K562 (cell line): Measurements from ENCODE around the gene SMAD4. TPM values are rescaled to one million over a fixed set of nuclear protein-coding genes. Genes with fewer than 3 reads are reported as not detected.

Source experiments
- ATAC-seq: fragments of 200-7000 bp; cut with Tn5 transposase; 3 replicates; pipeline ENCODE4 v1.9.1; 2020; ENCODE audit warnings: moderate library complexity
- BruUV-seq: library from RNA; stranded (reverse); fragments of 400-500 nt; replicated peaks from 2 replicates; lab custom pipeline; 2021; lab: Mats Ljungman, UMichigan
- CTCF ChIA-PET: fragments of 300-600 bp; formaldehyde crosslinking; extraction: SDS; loops from one replicate; lab custom pipeline; 2021; ENCODE audit warnings: low intra/inter-chr PET ratio; lab: Yijun Ruan, JAX
- POLR2A ChIA-PET: fragments of 300-600, 350-650 bp; sonication (Branson Sonifier 250); formaldehyde crosslinking; extraction: SDS; loops from one replicate; lab custom pipeline; 2021; ENCODE audit warnings: antibody characterized with exemption, inconsistent platforms; lab: Yijun Ruan, JAX
- DNase-seq, 4 experiments: peaks; one replicate each; pipeline versions ENCODE4 v3.0.0 to v3.0.0-alpha.2; 2011 to 2018; ENCODE audit warnings: low spot score in 3 of 4, mixed read lengths in 3 of 4; ENCODE audit errors: extremely low read depth in 1 of 4
- FAIRE-seq: peaks from 2 replicates; lab custom pipeline; 2011; peaks lifted over from hg19 to GRCh38; lab: Jason Lieb, UNC
- H2AFZ ChIP-seq: 2 replicates; pipeline ENCODE4 v1.6.0; 2011; ENCODE audit warnings: low read depth, low read length, control low read depth, inconsistent platforms
- H3K27ac ChIP-seq: fragments of 200-600 bp; 3 replicates; pipeline ENCODE4 v1.8.0; 2011; ENCODE audit warnings: low read depth, mild to moderate bottlenecking, control low read depth, inconsistent platforms, low read length, moderate library complexity, mixed read lengths; ENCODE audit errors: extremely low read depth
- H3K27me3 ChIP-seq, 2 experiments: fragments of 300-600 bp in 1 of 2; 2 replicates in 1 of 2; 3 replicates in 1 of 2; pipeline versions ENCODE4 v1.6.0 to v1.8.0; 2011; ENCODE audit warnings: inconsistent platforms in 2 of 2, low read length in 2 of 2, mild to moderate bottlenecking in 1 of 2, mixed read lengths in 1 of 2, moderate library complexity in 1 of 2; ENCODE audit not compliant: control insufficient read depth in 2 of 2, insufficient read depth in 2 of 2
- H3K36me3 ChIP-seq: fragments of 300-600 bp; 3 replicates; pipeline ENCODE4 v1.8.0; 2011; ENCODE audit warnings: mild to moderate bottlenecking, low read length, inconsistent platforms; ENCODE audit not compliant: control insufficient read depth, insufficient read depth
- H3K4me1 ChIP-seq, 2 experiments: fragments of 200-600 bp in 1 of 2; replicated peaks in 1 of 2; 2 replicates in 1 of 2; 3 replicates in 1 of 2; pipeline versions ENCODE4 v1.5.1 to v1.8.0; 2011; ENCODE audit warnings: inconsistent platforms in 2 of 2, low read length in 2 of 2, mild to moderate bottlenecking in 1 of 2, mixed read lengths in 1 of 2, moderate library complexity in 1 of 2; ENCODE audit not compliant: control insufficient read depth in 2 of 2, insufficient read depth in 2 of 2
- H3K4me2 ChIP-seq: 2 replicates; pipeline ENCODE4 v1.6.1; 2011; ENCODE audit warnings: low read length, control low read depth, inconsistent platforms, mixed read lengths; ENCODE audit not compliant: insufficient read depth
- H3K4me3 ChIP-seq: fragments of 200-600 bp; sonication (generic), shearing (Covaris generic); 2 replicates; pipeline ENCODE4 v1.5.1; 2016; ENCODE audit warnings: control low read depth, inconsistent platforms
- H3K79me2 ChIP-seq: fragments of 200-600 bp; 3 replicates; pipeline ENCODE4 v1.8.0; 2011; ENCODE audit warnings: low read length, inconsistent platforms; ENCODE audit not compliant: control insufficient read depth, insufficient read depth
- H3K9ac ChIP-seq, 2 experiments: 2 replicates each; pipeline versions ENCODE4 v1.6.0 to v1.6.1; 2011; ENCODE audit warnings: low read depth in 2 of 2, low read length in 2 of 2, control low read depth in 1 of 2, inconsistent platforms in 1 of 2, mild to moderate bottlenecking in 1 of 2, mixed read lengths in 1 of 2; ENCODE audit not compliant: insufficient read depth in 1 of 2
- H3K9me1 ChIP-seq: one replicate; pipeline ENCODE4 v1.6.0; 2011; ENCODE audit warnings: inconsistent platforms, mild to moderate bottlenecking, low read length, moderate library complexity; ENCODE audit not compliant: control insufficient read depth, insufficient read depth
- H3K9me3 ChIP-seq: replicated peaks from 2 replicates; pipeline ENCODE4 v1.5.1; 2011; ENCODE audit warnings: low read depth, low read length, inconsistent platforms; ENCODE audit not compliant: control insufficient read depth, insufficient read depth
- H4K20me1 ChIP-seq: replicated peaks from 2 replicates; pipeline ENCODE4 v1.6.1; 2011; ENCODE audit warnings: low read length, inconsistent platforms, mixed read lengths; ENCODE audit not compliant: control insufficient read depth, insufficient read depth
- ADNP ChIP-seq: fragments of 200-800 bp; sonication (Bioruptor generic); IDR thresholded peaks from 2 replicates; pipeline ENCODE4 v1.6.1; 2016; ENCODE audit warnings: missing genetic modification characterization, missing compliant biosample characterization
- CREB1 ChIP-seq, 2 experiments: sonication (generic) in 1 of 2; formaldehyde crosslinking in 1 of 2; IDR thresholded peaks; 2 replicates each; pipeline versions ENCODE4 v1.6.1 to v1.8.0; 2012 to 2022; ENCODE audit warnings: inconsistent platforms in 1 of 2, mild to moderate bottlenecking in 1 of 2, missing genetic modification reagents in 1 of 2, moderate library complexity in 1 of 2
- ZC3H4 ChIP-seq: sonication (generic); formaldehyde crosslinking; IDR thresholded peaks from 2 replicates; pipeline ENCODE4 v1.9.0; 2021; ENCODE audit warnings: missing genetic modification reagents, borderline replicate concordance
- ZFP36 ChIP-seq: fragments of 150-350 bp; IDR thresholded peaks from 2 replicates; pipeline ENCODE4 v1.6.1; 2018; ENCODE audit warnings: low read length, low read depth; ENCODE audit not compliant: partially characterized antibody
- ZKSCAN1 ChIP-seq: fragments of 150-350 bp; IDR thresholded peaks from 2 replicates; pipeline ENCODE4 v1.6.1; 2016; ENCODE audit warnings: low read depth, low read length
- ZNF121 ChIP-seq: sonication (generic); formaldehyde crosslinking; conservative IDR thresholded peaks from 2 replicates; pipeline ENCODE4 v1.8.0; 2022; ENCODE audit warnings: missing genetic modification reagents
- ZNF124 ChIP-seq: sonication (generic); formaldehyde crosslinking; IDR thresholded peaks from 2 replicates; pipeline ENCODE4 v1.8.1; 2022; ENCODE audit warnings: missing genetic modification reagents
- WGBS: fragments of 100-300 bp; shearing (Covaris generic); methylation state at CpG from one replicate; pipeline ENCODE4 v1.1.6; 2016; ENCODE audit warnings: low coverage, mixed read lengths; ENCODE audit not compliant: insufficient coverage; ENCODE audit errors: missing lambda C conversion rate; 5-methylcytosine and 5-hydroxymethylcytosine counted together
- in situ Hi-C: fragments of 300-500 bp; cut with MboI; formaldehyde crosslinking; loops from 4 replicates; pipeline ENCODE4 v1.15.0; 2018; ENCODE audit warnings: inconsistent platforms, mixed read lengths
- intact Hi-C: fragments of 100-400 bp; cut with micrococcal nuclease; formaldehyde crosslinking; loops from 2 replicates; pipeline ENCODE4 v1.14.2; 2022
- polyA plus RNA-seq, 8 experiments: library from polyadenylated mRNA; depleted of rRNA in 4 of 8; stranded (reverse) in 5 of 8; unstranded in 3 of 8; fragments of >200 nt; fragmentation: Nextera tagmentation in 2 of 8; fragmentation: Illumina TruSeq in 1 of 8; extraction: Ambion mirVana in 2 of 8; extraction: Trizol in 1 of 8; gene quantifications; 2 replicates each; pipeline versions ENCODE4 v1.2.1 to v1.2.3, GENCODE V29; 2011 to 2014; ENCODE audit warnings: inconsistent platforms in 1 of 8, missing spikeins in 1 of 8
- total RNA-seq, 7 experiments: library from RNA; depleted of rRNA in 6 of 7; stranded (reverse); fragments of >200 nt in 6 of 7; fragmentation: Illumina TruSeq in 2 of 7; extraction: Trizol in 2 of 7; gene quantifications; 2 replicates each; pipeline versions ENCODE4 v1.2.1 to v1.2.3, GENCODE V29; 2011 to 2021; ENCODE audit warnings: low replicate concordance in 1 of 7
- TF ChIP-seq, protein P1 (sequence below), 2 experiments: fragments of 250-450 bp in 1 of 2; fragments of 450-650 bp in 1 of 2; sonication (Bioruptor Pico) in 1 of 2; IDR thresholded peaks; 2 replicates each; pipeline versions ENCODE4 v1.6.1 to v1.8.0; 2016 to 2021; ENCODE audit warnings: mild to moderate bottlenecking in 2 of 2, moderate library complexity in 2 of 2, missing compliant biosample characterization in 1 of 2, missing genetic modification characterization in 1 of 2
- TF ChIP-seq, protein P2 (sequence below), 2 experiments: fragments of 200-800 bp in 1 of 2; sonication (Bioruptor generic) in 1 of 2; sonication (generic) in 1 of 2; formaldehyde crosslinking in 1 of 2; IDR thresholded peaks in 1 of 2; conservative IDR thresholded peaks in 1 of 2; 2 replicates each; pipeline versions ENCODE4 v1.5.0 to v1.6.1; 2016 to 2020; ENCODE audit warnings: missing compliant biosample characterization in 1 of 2, missing genetic modification characterization in 1 of 2, missing genetic modification reagents in 1 of 2

SMAD4 gene
- total and polyA plus RNA-seq, 9 of the 15 experiments (the other 6 are each of a cell fraction or from before 2014, with no cell fraction given), result 5.7 to 55.0 (median 39.4) TPM

DNA sequence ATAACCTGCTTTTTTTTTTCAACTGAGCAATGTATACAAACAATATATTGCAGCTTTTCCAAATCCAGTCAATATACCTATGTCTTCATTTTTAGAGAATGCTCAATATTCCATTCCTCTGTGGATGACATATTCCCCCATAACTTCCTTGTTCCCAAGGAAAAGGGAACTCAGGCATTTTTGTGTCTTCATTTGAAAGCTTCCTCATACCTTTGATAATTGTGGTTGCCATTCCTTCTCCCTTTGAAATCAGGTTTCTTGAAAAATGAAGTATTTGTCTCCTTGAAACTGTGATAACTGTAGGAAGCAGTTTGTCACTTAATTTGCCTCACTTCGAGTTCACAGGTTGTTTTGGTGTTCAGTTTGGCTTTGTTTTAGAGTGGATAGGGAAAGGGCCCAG, 48.6 kb upstream of the SMAD4 start:
- Histone ChIP-seq H4K20me1 (no peaks in the 10 kb centered on the region), H3K36me3 (peaks cover 2% of the 10 kb centered on the region; the same call in 1 of the 3 replicates), H3K4me1 (no peaks in the 10 kb centered on the region), H3K9me3 (peaks cover 7% of the 10 kb centered on the region), H3K79me2 (no peaks in the 10 kb centered on the region), H2AFZ (no peak overlapping the region), H3K9ac (no peak overlapping the region), H3K4me2 (no peak overlapping the region), H3K27ac (no peak overlapping the region), H3K4me3 (no peak overlapping the region), H3K9me1 (no peaks in the 10 kb centered on the region), H3K27me3 (no peaks in the 10 kb centered on the region)
- DNase-seq, result no peak
- POLR2A ChIA-PET, result interaction anchor here (0.5 kb wide), 1 partner anchor 9 kb away, joined by 3 read pairs; no protein-coding TSS in a partner anchor
- no peak for TF ChIP-seq ZNF124 (CRISPR knock-in tag)
- no peak for TF ChIP-seq CREB1 (IDR thresholded peaks at IDR 0.05)
- TF ChIP-seq CREB1 (CRISPR knock-in tag; IDR thresholded peaks at IDR 0.05), result no peak
- TF ChIP-seq, protein P1, sequence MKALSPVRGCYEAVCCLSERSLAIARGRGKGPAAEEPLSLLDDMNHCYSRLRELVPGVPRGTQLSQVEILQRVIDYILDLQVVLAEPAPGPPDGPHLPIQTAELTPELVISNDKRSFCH (CRISPR knock-in tag; IDR thresholded peaks at IDR 0.05), result no peak
- TF ChIP-seq, protein P1 (tag; IDR thresholded peaks at IDR 0.05), result no peak
- TF ChIP-seq ZKSCAN1, result no peak
- TF ChIP-seq, protein P2, sequence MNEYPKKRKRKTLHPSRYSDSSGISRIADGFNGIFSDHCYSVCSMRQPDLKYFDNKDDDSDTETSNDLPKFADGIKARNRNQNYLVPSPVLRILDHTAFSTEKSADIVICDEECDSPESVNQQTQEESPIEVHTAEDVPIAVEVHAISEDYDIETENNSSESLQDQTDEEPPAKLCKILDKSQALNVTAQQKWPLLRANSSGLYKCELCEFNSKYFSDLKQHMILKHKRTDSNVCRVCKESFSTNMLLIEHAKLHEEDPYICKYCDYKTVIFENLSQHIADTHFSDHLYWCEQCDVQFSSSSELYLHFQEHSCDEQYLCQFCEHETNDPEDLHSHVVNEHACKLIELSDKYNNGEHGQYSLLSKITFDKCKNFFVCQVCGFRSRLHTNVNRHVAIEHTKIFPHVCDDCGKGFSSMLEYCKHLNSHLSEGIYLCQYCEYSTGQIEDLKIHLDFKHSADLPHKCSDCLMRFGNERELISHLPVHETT (CRISPR knock-in tag; conservative IDR thresholded peaks at IDR 0.05 in 1 of 2, IDR thresholded peaks at IDR 0.05 in 1 of 2), result no peak
- no peak for TF ChIP-seq ZNF121 (CRISPR knock-in tag)
- no peak for TF ChIP-seq ZFP36
- TF ChIP-seq ADNP (tag), result no peak
- no peak for TF ChIP-seq ZC3H4
- WGBS, result 20% methylated on average over 1 of the region's 1 CpG
- CTCF ChIA-PET, result no interaction called here
- BruUV-seq, result no TSS peak
- ATAC-seq, result no peak
- FAIRE-seq, result no peak
- intact Hi-C loops, result no loop called here
- in situ Hi-C loops, result no loop called here
